ENCODE results near the gene CDK4.

- TF ChIP-seq SPI1 (IDR thresholded peaks at IDR 0.05; ENCODE audit: borderline replicate concordance, low read depth): no peak
- TF ChIP-seq CTCF (IDR thresholded peaks at IDR 0.05; ENCODE audit: insufficient read depth, low read length): no peak
These were observed 19.1 kb downstream of the CDK4 start for GRCh38 chr12:57732726-57733593.

Measured in HL-60 (cell line).